ENCODE results near the gene FLOT2. TPM values are rescaled to one million over a fixed set of nuclear protein-coding genes. Genes with fewer than 3 reads are reported as not detected.
"Not testable (repeated sequence)": the region's sequence is repeated elsewhere in the genome, so short reads cannot be mapped to it uniquely, and the experiment has no call there.

The FLOT2 gene
- total RNA-seq, 1 experiment from 2014 or later: 126 TPM

GRCh38 chr17:28841901-28842281 is 55.6 kb downstream of the FLOT2 start:
- CTCF ChIA-PET: interaction anchor here (0.5 to 2.8 kb wide), 8 partner anchors 14 to 282 kb away, joined by 3 to 14 read pairs (median 4); partner anchors contain the start of gene FLOT2
- POLR2A ChIA-PET: interaction anchor here (0.5 to 2.5 kb wide), 42 partner anchors 9 to 452 kb away, joined by 3 to 40 read pairs (median 5); partner anchors contain the start of genes DHRS13, ERAL1, NEK8 and NUFIP2
- DNase-seq (ENCODE audit: unreplicated experiment): no peak
- TSS peak; percentile 49 for BruUV-seq (replicated peaks)
- Mint-ChIP-seq H3K27me3 (ENCODE audit: insufficient read depth, unreplicated experiment) (no peaks in the 10 kb centered on the region), H3K27ac (ENCODE audit: low read depth, unreplicated experiment) (peak overlapping the region; percentile 50), H3K36me3 (ENCODE audit: insufficient read depth, unreplicated experiment) (no peaks in the 10 kb centered on the region), H3K4me3 (ENCODE audit: unreplicated experiment) (peak overlapping the region; percentile 92), H3K9me3 (ENCODE audit: unreplicated experiment) (no peaks in the 10 kb centered on the region), H3K4me1 (ENCODE audit: insufficient read depth, unreplicated experiment) (peaks cover 5% of the 10 kb centered on the region)
- intact Hi-C loops (cut with micrococcal nuclease): loop anchor here (2.0 to 5.0 kb wide), 2 partner anchors 33 to 80 kb away; no protein-coding TSS in a partner anchor
- no peak for TF ChIP-seq CTCF (IDR thresholded peaks at IDR 0.05; ENCODE audit: unreplicated experiment)

GRCh38 chr17:28839221-28839620 is 58.3 kb downstream of the FLOT2 start:
- H3K9me3 Mint-ChIP-seq (ENCODE audit: unreplicated experiment): no peaks in the 10 kb centered on the region
- peaks cover 6% of the 10 kb centered on the region for H3K36me3 Mint-ChIP-seq (ENCODE audit: insufficient read depth, unreplicated experiment)
- no peak overlapping the region for H3K4me3 Mint-ChIP-seq (ENCODE audit: unreplicated experiment)
- no peak for DNase-seq (ENCODE audit: unreplicated experiment)
- intact Hi-C loops (cut with micrococcal nuclease): no loop called here
- peaks cover 8% of the 10 kb centered on the region for H3K4me1 Mint-ChIP-seq (ENCODE audit: insufficient read depth, unreplicated experiment)
- H3K27ac Mint-ChIP-seq (ENCODE audit: low read depth, unreplicated experiment): no peak overlapping the region
- CTCF ChIA-PET: interaction anchor here (0.6 to 1.0 kb wide), 2 partner anchors 73 to 88 kb away, joined by 3 to 10 read pairs; no protein-coding TSS in a partner anchor
- no peaks in the 10 kb centered on the region for H3K27me3 Mint-ChIP-seq (ENCODE audit: insufficient read depth, unreplicated experiment)
- BruUV-seq (replicated peaks): no TSS peak
- POLR2A ChIA-PET: interaction anchor here (1.0 to 1.2 kb wide), 3 partner anchors 10 to 31 kb away, joined by 3 to 4 read pairs (median 3); no protein-coding TSS in a partner anchor
- no peak for TF ChIP-seq CTCF (IDR thresholded peaks at IDR 0.05; ENCODE audit: unreplicated experiment)

GRCh38 chr17:28836541-28836940 is 61.0 kb downstream of the FLOT2 start:
- CTCF ChIA-PET; H3K27ac Mint-ChIP-seq (ENCODE audit: low read depth, unreplicated experiment); POLR2A ChIA-PET; intact Hi-C loops (cut with micrococcal nuclease); H3K9me3 Mint-ChIP-seq (ENCODE audit: unreplicated experiment); H3K4me1 Mint-ChIP-seq (ENCODE audit: insufficient read depth, unreplicated experiment); BruUV-seq (replicated peaks); H3K4me3 Mint-ChIP-seq (ENCODE audit: unreplicated experiment); H3K27me3 Mint-ChIP-seq (ENCODE audit: insufficient read depth, unreplicated experiment); DNase-seq (ENCODE audit: unreplicated experiment): not testable (repeated sequence)
- H3K36me3 Mint-ChIP-seq (ENCODE audit: insufficient read depth, unreplicated experiment): peaks cover 23% of the 10 kb centered on the region

GRCh38 chr17:28834420-28834819 is 63.1 kb downstream of the FLOT2 start:
- no peak for DNase-seq (ENCODE audit: unreplicated experiment)
- Mint-ChIP-seq H3K27me3 (ENCODE audit: insufficient read depth, unreplicated experiment) (no peaks in the 10 kb centered on the region), H3K4me1 (ENCODE audit: insufficient read depth, unreplicated experiment) (peaks cover 8% of the 10 kb centered on the region), H3K9me3 (ENCODE audit: unreplicated experiment) (no peaks in the 10 kb centered on the region), H3K27ac (ENCODE audit: low read depth, unreplicated experiment) (no peak overlapping the region), H3K4me3 (ENCODE audit: unreplicated experiment) (no peak overlapping the region), H3K36me3 (ENCODE audit: insufficient read depth, unreplicated experiment) (peaks cover 39% of the 10 kb centered on the region)
- ChIA-PET POLR2A (interaction anchor here (0.6 kb wide), 1 partner anchor 55 kb away, joined by 3 read pairs; no protein-coding TSS in a partner anchor), CTCF (no interaction called here)
- TF ChIP-seq CTCF (IDR thresholded peaks at IDR 0.05; ENCODE audit: unreplicated experiment): no peak
- intact Hi-C loops (cut with micrococcal nuclease): no loop called here
- no TSS peak for BruUV-seq (replicated peaks)

Small RNA genes within 50 kb of the gene (microRNA-seq; reads per million reads assigned to microRNA genes)
- not detected for gene MIR451B

Other genes with a start within 250 kb of the FLOT2 start
- 31.4 and 31.8 TPM in 2 replicates for gene SDF2, start 235.8 kb downstream of the FLOT2 start, total RNA-seq (2022)
- 81.7 and 86.4 TPM in 2 replicates for gene SUPT6H, start 235.5 kb downstream of the FLOT2 start, total RNA-seq (2022)
- gene PROCA1, start 185.8 kb downstream of the FLOT2 start, total RNA-seq (2022): 0.86 and 1.1 TPM in 2 replicates
- 90.0 and 105 TPM in 2 replicates for gene RAB34, start 179.9 kb downstream of the FLOT2 start, total RNA-seq (2022)
- gene RPL23A, start 177.7 kb downstream of the FLOT2 start, total RNA-seq (2022): 1,941 and 2,110 TPM in 2 replicates
- 13.4 and 18.7 TPM in 2 replicates for gene TLCD1, start 171.5 kb downstream of the FLOT2 start, total RNA-seq (2022)
- gene NEK8, start 168.9 kb downstream of the FLOT2 start, total RNA-seq (2022): 4.5 and 8.6 TPM in 2 replicates
- 106 and 126 TPM in 2 replicates for gene TRAF4, start 153.7 kb downstream of the FLOT2 start, total RNA-seq (2022)
- gene FAM222B, start 54.9 kb downstream of the FLOT2 start, total RNA-seq (2022): 18.5 and 22.2 TPM in 2 replicates
- gene ERAL1, start 42.7 kb downstream of the FLOT2 start, total RNA-seq (2022): 51.6 and 53.7 TPM in 2 replicates
- 9.1 and 9.5 TPM in 2 replicates for gene DHRS13, start 5.3 kb upstream of the FLOT2 start, total RNA-seq (2022)
- 37.6 and 38.2 TPM in 2 replicates for gene PHF12, start 53.8 kb upstream of the FLOT2 start, total RNA-seq (2022)
- gene SEZ6, start 108.3 kb upstream of the FLOT2 start, total RNA-seq (2022): not detected in 2 replicates
- gene PIPOX, start 145.4 kb upstream of the FLOT2 start, total RNA-seq (2022): not detected in 2 replicates